Bone marrow (tissue), 2 donors: Measurements from ENCODE around the gene UBB.

ENCODE experiments used
- DNase-seq, 2 donors: peaks; one replicate each; lab custom pipeline; 2025; lab: John Stamatoyannopoulos, UW

UBB gene

GRCh38 chr17:16380640-16381495, at the start of gene UBB:
TSS of gene UBB (plus strand) at chr17:16381091. CDS start at chr17:16381908, 817 bp downstream.
- peak; percentile 91 for DNase-seq

- no peak for DNase-seq
These were observed 42.5 kb upstream of the UBB start for GRCh38 chr17:16338391-16338790.

- no peak for DNase-seq
These were observed 41.5 kb upstream of the UBB start for GRCh38 chr17:16339402-16339801.

- no peak for DNase-seq
These were observed 40.9 kb upstream of the UBB start for GRCh38 chr17:16339959-16340358.

- DNase-seq = no peak
These were observed 37.9 kb upstream of the UBB start for GRCh38 chr17:16342979-16343378.

GRCh38 chr17:16343569-16343968, 37.3 kb upstream of the UBB start:
- no peak for DNase-seq

GRCh38 chr17:16345565-16345964, 35.3 kb upstream of the UBB start:
- no peak for DNase-seq

GRCh38 chr17:16346721-16347271, 34.1 kb upstream of the UBB start:
- DNase-seq = no peak

- DNase-seq = no peak
These were observed 32.3 kb upstream of the UBB start for GRCh38 chr17:16348586-16348985.

GRCh38 chr17:16349431-16349830, 31.5 kb upstream of the UBB start:
- no peak for DNase-seq

GRCh38 chr17:16351831-16352230, 29.1 kb upstream of the UBB start:
- DNase-seq = no peak

- no peak for DNase-seq
These were observed 28.6 kb upstream of the UBB start for GRCh38 chr17:16352303-16352666.

- DNase-seq = peak in 1 of 2 donors; percentile 46
These were observed 28.1 kb upstream of the UBB start for GRCh38 chr17:16352667-16353316.

- DNase-seq = peak in 1 of 2 donors; percentile 32
These were observed 27.3 kb upstream of the UBB start, which contains the start of gene CENPV for GRCh38 chr17:16353317-16354174. TSS of gene CENPV (minus strand) at chr17:16353469. CDS start at chr17:16353436, 33 bp downstream.

GRCh38 chr17:16354585-16354984, 26.3 kb upstream of the UBB start:
- no peak for DNase-seq

- DNase-seq = no peak
These were observed 22.5 kb upstream of the UBB start for GRCh38 chr17:16358394-16358793.

- no peak for DNase-seq
These were observed 19.0 kb upstream of the UBB start for GRCh38 chr17:16361874-16362273.

- DNase-seq = peak; percentile 9 to 47
These were observed 16.9 kb upstream of the UBB start for GRCh38 chr17:16363749-16364536.

GRCh38 chr17:16364625-16365024, 16.3 kb upstream of the UBB start:
- DNase-seq = no peak

- no peak for DNase-seq
These were observed 9.1 kb upstream of the UBB start for GRCh38 chr17:16371742-16372141.
